DOHH2 (cell line): ENCODE data around the gene SEC31A.
"Not testable (repeated sequence)": the region's sequence is repeated elsewhere in the genome, so short reads cannot be mapped to it uniquely, and the experiment has no call there.

Experiments
- CTCF ChIP-seq: fragments of 200-600 bp; sonication (generic); IDR thresholded peaks from one replicate; pipeline ENCODE4 v1.5.1; 2014; ENCODE audit warnings: antibody characterized with exemption, mild to moderate bottlenecking, low read depth, low read length; ENCODE audit not compliant: poor library complexity, severe bottlenecking
- EZH2phosphoT487 ChIP-seq: fragments of 200-600 bp; sonication (generic); IDR thresholded peaks from 2 replicates; pipeline ENCODE4 v1.6.1; 2017; ENCODE audit warnings: borderline replicate concordance, mild to moderate bottlenecking, antibody characterized with exemption, low read length, moderate library complexity, mixed read lengths

- not testable (repeated sequence) for TF ChIP-seq CTCF, EZH2phosphoT487
Observed at GRCh38 chr4:82816874-82817273, 74.1 kb downstream of the SEC31A start.
